A673 (cell line): Measurements from ENCODE around the gene TXNDC2. TPM values are rescaled to one million over a fixed set of nuclear protein-coding genes. Genes with fewer than 3 reads are reported as not detected.
"Not testable (repeated sequence)": the region's sequence is repeated elsewhere in the genome, so short reads cannot be mapped to it uniquely, and the experiment has no call there.

ENCODE experiments used
- BruUV-seq: library from RNA; stranded (reverse); fragments of 400-500 nt; replicated peaks from 2 replicates; lab custom pipeline; 2021; lab: Mats Ljungman, UMichigan
- CTCF ChIA-PET: fragments of 300-600 bp; sonication (Branson Sonifier 250); formaldehyde crosslinking; loops from one replicate; lab custom pipeline; 2022; ENCODE audit warnings: antibody characterized with exemption; lab: Charles Lee
- POLR2A ChIA-PET: fragments of 300-600 bp; sonication (Branson Sonifier 250); formaldehyde crosslinking; loops from one replicate; lab custom pipeline; 2022; ENCODE audit warnings: antibody characterized with exemption; ENCODE audit not compliant: low non-redundant PET; lab: Charles Lee
- DNase-seq: peaks from one replicate; pipeline ENCODE4 v3.0.0-alpha.2; 2015; ENCODE audit warnings: low spot score
- H3K27ac ChIP-seq: fragments of 200-600 bp; sonication (generic); 2 replicates; pipeline ENCODE4 v1.5.1; 2016; ENCODE audit warnings: mixed run types, low read depth, mild to moderate bottlenecking, mixed read lengths, antibody characterized with exemption, low read length; ENCODE audit not compliant: poor library complexity, severe bottlenecking
- H3K27me3 ChIP-seq: fragments of 200-600 bp; sonication (generic); replicated peaks from 2 replicates; pipeline ENCODE4 v1.6.1; 2017; ENCODE audit warnings: mixed run types, low read depth, mild to moderate bottlenecking, mixed read lengths, antibody characterized with exemption, low read length; ENCODE audit not compliant: insufficient read depth, poor library complexity
- H3K36me3 ChIP-seq: fragments of 200-600 bp; sonication (generic); 2 replicates; pipeline ENCODE4 v1.6.1; 2016; ENCODE audit warnings: mixed run types, mild to moderate bottlenecking, mixed read lengths, antibody characterized with exemption, low read length; ENCODE audit not compliant: insufficient read depth, poor library complexity, severe bottlenecking
- H3K4me1 ChIP-seq: fragments of 200-600 bp; sonication (generic); 2 replicates; pipeline ENCODE4 v1.6.1; 2017; ENCODE audit warnings: mixed run types, mild to moderate bottlenecking, mixed read lengths, antibody characterized with exemption, low read length; ENCODE audit not compliant: insufficient read depth, poor library complexity, severe bottlenecking
- H3K4me3 ChIP-seq: fragments of 200-600 bp; sonication (generic); 2 replicates; pipeline ENCODE4 v1.5.1; 2016; ENCODE audit warnings: low read depth, mixed run types, mild to moderate bottlenecking, mixed read lengths, low read length; ENCODE audit not compliant: poor library complexity, severe bottlenecking
- H3K9me3 ChIP-seq: fragments of 200-600 bp; sonication (generic); 2 replicates; pipeline ENCODE4 v1.6.1; 2016; ENCODE audit warnings: mixed run types, low read depth, mild to moderate bottlenecking, mixed read lengths, antibody characterized with exemption, low read length; ENCODE audit not compliant: poor library complexity, severe bottlenecking
- EZH2 ChIP-seq: fragments of 200-600 bp; sonication (generic); IDR thresholded peaks from 2 replicates; pipeline ENCODE4 v1.6.1; 2017; ENCODE audit warnings: borderline replicate concordance, low read depth, mild to moderate bottlenecking, mixed read lengths, antibody characterized with exemption, low read length; ENCODE audit not compliant: poor library complexity, severe bottlenecking
- intact Hi-C: fragments of 100-400 bp; cut with micrococcal nuclease; formaldehyde crosslinking; loops from one replicate; pipeline ENCODE4 v1.10.0; 2022; ENCODE audit not compliant: unreplicated experiment
- total RNA-seq: library from RNA; stranded (reverse); gene quantifications from 2 replicates; pipeline ENCODE4 v1.2.3, GENCODE V29; 2021
- TF ChIP-seq, protein P1 (sequence below): fragments of 300-800, 200-600 bp; sonication (generic); conservative IDR thresholded peaks from 2 replicates; pipeline ENCODE4 v1.5.1; 2017; ENCODE audit warnings: low read depth, mild to moderate bottlenecking, antibody characterized with exemption, low read length, moderate library complexity, mixed read lengths

TXNDC2 gene
- total RNA-seq, 1 experiment from 2014 or later: 0.13 TPM

DNA sequence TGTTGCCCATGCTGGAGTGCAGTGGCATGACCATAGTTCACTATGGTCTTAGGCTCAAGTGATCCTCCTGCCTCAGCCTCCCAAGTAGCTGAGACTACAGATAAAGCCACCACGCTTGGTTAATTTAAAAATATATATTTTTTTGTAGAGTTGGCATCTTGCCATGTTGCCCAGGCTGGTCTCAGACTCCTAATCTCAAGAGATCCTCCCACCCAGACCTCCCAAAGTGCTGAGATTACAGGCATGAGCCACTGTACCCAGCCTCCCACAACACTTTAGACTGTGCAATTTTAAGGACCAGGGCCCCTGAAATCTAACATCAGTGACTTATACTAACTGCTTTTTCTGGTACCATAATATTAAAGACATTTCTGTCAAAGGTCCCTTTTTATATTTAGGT lies 5.2 kb downstream of the TXNDC2 start:
- no peaks in the 10 kb centered on the region for H3K27me3 ChIP-seq
- TF ChIP-seq, protein P1, sequence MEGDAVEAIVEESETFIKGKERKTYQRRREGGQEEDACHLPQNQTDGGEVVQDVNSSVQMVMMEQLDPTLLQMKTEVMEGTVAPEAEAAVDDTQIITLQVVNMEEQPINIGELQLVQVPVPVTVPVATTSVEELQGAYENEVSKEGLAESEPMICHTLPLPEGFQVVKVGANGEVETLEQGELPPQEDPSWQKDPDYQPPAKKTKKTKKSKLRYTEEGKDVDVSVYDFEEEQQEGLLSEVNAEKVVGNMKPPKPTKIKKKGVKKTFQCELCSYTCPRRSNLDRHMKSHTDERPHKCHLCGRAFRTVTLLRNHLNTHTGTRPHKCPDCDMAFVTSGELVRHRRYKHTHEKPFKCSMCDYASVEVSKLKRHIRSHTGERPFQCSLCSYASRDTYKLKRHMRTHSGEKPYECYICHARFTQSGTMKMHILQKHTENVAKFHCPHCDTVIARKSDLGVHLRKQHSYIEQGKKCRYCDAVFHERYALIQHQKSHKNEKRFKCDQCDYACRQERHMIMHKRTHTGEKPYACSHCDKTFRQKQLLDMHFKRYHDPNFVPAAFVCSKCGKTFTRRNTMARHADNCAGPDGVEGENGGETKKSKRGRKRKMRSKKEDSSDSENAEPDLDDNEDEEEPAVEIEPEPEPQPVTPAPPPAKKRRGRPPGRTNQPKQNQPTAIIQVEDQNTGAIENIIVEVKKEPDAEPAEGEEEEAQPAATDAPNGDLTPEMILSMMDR: no peak
- no peak for TF ChIP-seq EZH2
- intact Hi-C loops: no loop called here
- ChIA-PET POLR2A (no interaction called here), CTCF (no interaction called here)
- H3K27ac ChIP-seq: no peak overlapping the region
- BruUV-seq: no TSS peak
- H3K4me1 ChIP-seq: peaks cover 5% of the 10 kb centered on the region
- H3K4me3 ChIP-seq: no peak overlapping the region
- no peaks in the 10 kb centered on the region for H3K36me3 ChIP-seq
- H3K9me3 ChIP-seq: no peaks in the 10 kb centered on the region
- DNase-seq: no peak

DNA sequence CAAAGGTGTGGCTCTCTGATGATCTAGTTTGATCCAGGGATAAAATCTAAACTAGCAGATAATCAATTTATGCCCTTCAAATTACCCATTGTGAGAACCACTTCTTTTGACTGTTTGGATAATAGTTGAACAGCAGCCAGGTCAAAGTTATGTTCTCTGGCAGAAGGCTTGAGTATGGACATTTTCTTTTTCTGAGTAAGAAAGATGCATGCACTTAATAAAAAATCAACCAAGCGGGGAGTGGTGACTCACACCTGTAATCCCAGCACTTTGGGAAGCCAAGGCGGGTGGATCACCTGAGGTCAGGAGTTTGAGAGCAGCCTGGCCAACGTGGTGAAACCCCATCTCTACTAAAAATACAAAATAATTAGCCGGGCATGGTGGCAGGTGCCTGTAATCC lies 5.7 kb downstream of the TXNDC2 start:
- POLR2A ChIA-PET, BruUV-seq, CTCF ChIA-PET: not testable (repeated sequence)

GRCh38 chr18:9894454-9895068 lies 8.8 kb downstream of the TXNDC2 start:
- TF ChIP-seq, protein P1: no peak
- TF ChIP-seq EZH2: no peak
- POLR2A ChIA-PET: no interaction called here
- Histone ChIP-seq H3K27ac (no peak overlapping the region), H3K4me1 (peaks cover 5% of the 10 kb centered on the region), H3K27me3 (no peaks in the 10 kb centered on the region), H3K36me3 (no peaks in the 10 kb centered on the region), H3K9me3 (no peaks in the 10 kb centered on the region), H3K4me3 (no peak overlapping the region)
- no TSS peak for BruUV-seq
- intact Hi-C loops: no loop called here
- CTCF ChIA-PET: no interaction called here
- no peak for DNase-seq

More for the DNA sequence above, 5.7 kb downstream of the TXNDC2 start:
- H3K27ac ChIP-seq, H3K9me3 ChIP-seq, H3K36me3 ChIP-seq, H3K4me3 ChIP-seq, DNase-seq, intact Hi-C loops, H3K4me1 ChIP-seq, H3K27me3 ChIP-seq: not testable (repeated sequence)

- POLR2A ChIA-PET: no interaction called here
Observed at GRCh38 chr18:9897129-9897528, 11.4 kb downstream of the TXNDC2 start.

GRCh38 chr18:9897787-9898291 lies 12.1 kb downstream of the TXNDC2 start:
- BruUV-seq, H3K4me3 ChIP-seq, H3K27me3 ChIP-seq, H3K36me3 ChIP-seq, H3K27ac ChIP-seq, H3K4me1 ChIP-seq, POLR2A ChIA-PET, intact Hi-C loops, H3K9me3 ChIP-seq, DNase-seq, CTCF ChIA-PET: not testable (repeated sequence)

More at GRCh38 chr18:9897129-9897528, 11.4 kb downstream of the TXNDC2 start:
- H3K4me3 ChIP-seq: no peak overlapping the region
- TF ChIP-seq EZH2: no peak
- TF ChIP-seq, protein P1: no peak
- H3K4me1 ChIP-seq: peaks cover 6% of the 10 kb centered on the region
- no TSS peak for BruUV-seq
- intact Hi-C loops: no loop called here
- H3K27me3 ChIP-seq: no peaks in the 10 kb centered on the region
- H3K36me3 ChIP-seq: no peaks in the 10 kb centered on the region
- no peaks in the 10 kb centered on the region for H3K9me3 ChIP-seq
- H3K27ac ChIP-seq: no peak overlapping the region
- DNase-seq: no peak
- CTCF ChIA-PET: no interaction called here
